Tibial nerve (tissue), 3 donors: ENCODE data around the gene RPS28.

Experiments used
- CTCF ChIP-seq, 5 experiments: fragments of 200-600 bp in 3 of 5; fragments of 450-650 bp in 2 of 5; sonication (generic) in 3 of 5; IDR thresholded peaks; one replicate each; pipeline ENCODE4 v1.5.1; 2016 to 2019; ENCODE audit warnings: antibody characterized with exemption in 5 of 5, mild to moderate bottlenecking in 3 of 5, moderate library complexity in 2 of 5
- POLR2A ChIP-seq, 2 donors: fragments of 450-650 bp; IDR thresholded peaks; one replicate each; pipeline ENCODE4 v1.6.1; 2017; ENCODE audit warnings: antibody characterized with exemption in 2 of 2, mild to moderate bottlenecking in 2 of 2, moderate library complexity in 2 of 2

GRCh38 chr19:8366961-8367326 lies 45.6 kb downstream of the RPS28 start:
- no peak for TF ChIP-seq CTCF (IDR thresholded peaks at IDR 0.05)
- TF ChIP-seq POLR2A (IDR thresholded peaks at IDR 0.05): no peak
